Neutrophil (primary cell): Measurements from ENCODE around the gene MLLT3.

Source experiments
- H3K27ac ChIP-seq: fragments of 200-600 bp; sonication (generic); 2 replicates; pipeline ENCODE4 v1.5.1; 2016; ENCODE audit warnings: mild to moderate bottlenecking, moderate library complexity
- H3K27me3 ChIP-seq: fragments of 200-600 bp; sonication (generic); 2 replicates; pipeline ENCODE4 v1.6.0; 2016; ENCODE audit warnings: mild to moderate bottlenecking
- H3K36me3 ChIP-seq: fragments of 200-600 bp; sonication (generic); 2 replicates; pipeline ENCODE4 v1.5.1; 2017
- H3K4me1 ChIP-seq, 2 experiments: fragments of 200-600 bp in 1 of 2; sonication (generic) in 1 of 2; 1 replicate in 1 of 2; 2 replicates in 1 of 2; pipeline versions ENCODE4 v1.5.1 to v1.6.1; 2013 to 2016; ENCODE audit warnings: low read depth in 1 of 2, low read length in 1 of 2, mild to moderate bottlenecking in 1 of 2, moderate library complexity in 1 of 2; ENCODE audit not compliant: control insufficient read depth in 1 of 2, insufficient read depth in 1 of 2
- H3K4me3 ChIP-seq, 2 experiments: fragments of 200-600 bp in 1 of 2; sonication (generic) in 1 of 2; 1 replicate in 1 of 2; 2 replicates in 1 of 2; pipeline ENCODE4 v1.5.1; 2013 to 2016; ENCODE audit warnings: low read depth in 1 of 2, low read length in 1 of 2, mild to moderate bottlenecking in 1 of 2, moderate library complexity in 1 of 2
- H3K9me3 ChIP-seq: fragments of 200-600 bp; sonication (generic); 2 replicates; pipeline ENCODE4 v1.5.1; 2016
- TF ChIP-seq, protein P1 (sequence below): fragments of 200-600 bp; sonication (generic); IDR thresholded peaks from 2 replicates; pipeline ENCODE4 v1.5.1; 2016; ENCODE audit warnings: antibody characterized with exemption

MLLT3 gene

DNA sequence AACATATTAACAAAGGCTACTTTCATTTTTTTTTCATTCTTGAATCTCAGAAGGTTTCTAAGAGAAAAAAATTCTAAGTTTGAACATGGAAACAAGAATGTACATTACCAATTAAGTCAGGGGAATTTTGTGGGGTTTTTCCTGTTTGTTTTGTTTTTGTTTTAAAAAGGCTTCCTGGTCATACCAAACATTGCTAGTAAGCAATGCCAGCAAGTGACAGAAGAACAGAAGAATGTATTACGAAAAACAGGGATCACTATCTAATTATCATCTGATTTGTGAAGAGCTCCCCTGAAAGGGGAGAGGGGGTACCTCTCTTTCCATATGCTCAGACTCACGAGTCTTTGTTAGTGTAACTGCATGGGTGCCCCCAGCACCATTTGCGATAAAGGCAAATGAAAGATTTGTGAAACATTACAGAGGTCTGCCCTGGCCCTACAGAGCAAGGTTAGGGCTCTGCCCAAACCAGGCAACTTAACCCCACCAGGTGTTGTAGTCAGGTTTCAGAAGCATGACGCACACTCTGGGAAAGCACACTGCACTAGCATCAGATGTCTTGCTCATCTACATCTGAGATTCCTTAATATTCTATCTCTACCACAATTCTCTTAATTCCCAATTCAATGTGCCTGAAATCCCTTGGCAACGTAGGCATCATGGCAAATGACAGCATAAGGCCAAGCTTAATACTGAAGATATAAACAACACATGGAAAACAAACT is 268.2 kb downstream of the MLLT3 start:
- no peak overlapping the region for H3K27ac ChIP-seq
- no peaks in the 10 kb centered on the region for H3K27me3 ChIP-seq
- no peaks in the 10 kb centered on the region for H3K36me3 ChIP-seq
- no peaks in the 10 kb centered on the region for H3K4me1 ChIP-seq
- no peaks in the 10 kb centered on the region for H3K9me3 ChIP-seq
- TF ChIP-seq, protein P1, sequence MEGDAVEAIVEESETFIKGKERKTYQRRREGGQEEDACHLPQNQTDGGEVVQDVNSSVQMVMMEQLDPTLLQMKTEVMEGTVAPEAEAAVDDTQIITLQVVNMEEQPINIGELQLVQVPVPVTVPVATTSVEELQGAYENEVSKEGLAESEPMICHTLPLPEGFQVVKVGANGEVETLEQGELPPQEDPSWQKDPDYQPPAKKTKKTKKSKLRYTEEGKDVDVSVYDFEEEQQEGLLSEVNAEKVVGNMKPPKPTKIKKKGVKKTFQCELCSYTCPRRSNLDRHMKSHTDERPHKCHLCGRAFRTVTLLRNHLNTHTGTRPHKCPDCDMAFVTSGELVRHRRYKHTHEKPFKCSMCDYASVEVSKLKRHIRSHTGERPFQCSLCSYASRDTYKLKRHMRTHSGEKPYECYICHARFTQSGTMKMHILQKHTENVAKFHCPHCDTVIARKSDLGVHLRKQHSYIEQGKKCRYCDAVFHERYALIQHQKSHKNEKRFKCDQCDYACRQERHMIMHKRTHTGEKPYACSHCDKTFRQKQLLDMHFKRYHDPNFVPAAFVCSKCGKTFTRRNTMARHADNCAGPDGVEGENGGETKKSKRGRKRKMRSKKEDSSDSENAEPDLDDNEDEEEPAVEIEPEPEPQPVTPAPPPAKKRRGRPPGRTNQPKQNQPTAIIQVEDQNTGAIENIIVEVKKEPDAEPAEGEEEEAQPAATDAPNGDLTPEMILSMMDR = no peak
- H3K4me3 ChIP-seq = no peak overlapping the region

DNA sequence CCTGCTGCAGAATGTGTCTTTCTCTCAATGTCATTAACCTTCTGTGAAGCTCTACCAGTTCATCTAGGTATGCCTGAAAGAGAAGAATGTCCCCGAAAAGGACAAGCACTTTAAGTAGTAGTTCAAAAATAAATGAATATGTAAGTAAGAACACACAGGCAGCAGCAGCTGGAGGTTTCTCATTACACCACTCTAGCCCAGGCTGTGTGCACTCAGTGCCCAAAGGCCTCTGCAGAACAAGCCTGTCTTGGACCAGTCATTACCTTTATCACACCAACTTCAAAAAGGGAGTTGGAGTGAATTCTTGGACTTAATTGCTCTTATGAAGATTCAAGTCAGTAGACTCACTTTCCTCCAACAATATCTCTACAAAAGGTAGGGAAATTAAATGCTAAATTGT is 268.8 kb downstream of the MLLT3 start:
- Histone ChIP-seq H3K36me3 (no peaks in the 10 kb centered on the region), H3K4me1 (no peaks in the 10 kb centered on the region), H3K27ac (no peak overlapping the region)

DNA sequence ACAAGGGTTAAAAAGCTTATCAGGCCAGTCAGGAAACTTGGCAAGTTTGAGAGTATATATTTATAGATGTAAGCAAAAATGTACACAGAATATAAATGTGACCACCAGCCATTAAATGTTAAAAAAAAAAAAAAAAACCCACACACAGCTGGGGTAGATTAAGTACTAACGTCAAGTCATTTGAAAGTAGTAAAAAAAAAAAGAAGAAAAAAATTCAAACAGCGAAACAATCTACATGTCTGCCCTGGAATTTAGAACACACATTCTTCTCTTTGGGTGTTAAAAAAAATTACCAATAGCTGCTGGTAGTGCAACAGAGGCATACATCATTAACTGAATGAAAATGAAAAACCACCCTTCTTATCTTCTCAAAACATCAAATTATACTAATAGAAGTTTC is 269.7 kb downstream of the MLLT3 start:
- H3K36me3 ChIP-seq = no peaks in the 10 kb centered on the region
- H3K4me1 ChIP-seq = no peaks in the 10 kb centered on the region

More for the DNA sequence above, 268.8 kb downstream of the MLLT3 start:
- TF ChIP-seq, protein P1 = no peak
- H3K27me3 ChIP-seq = no peaks in the 10 kb centered on the region
- H3K9me3 ChIP-seq = no peaks in the 10 kb centered on the region
- H3K4me3 ChIP-seq = no peak overlapping the region

DNA sequence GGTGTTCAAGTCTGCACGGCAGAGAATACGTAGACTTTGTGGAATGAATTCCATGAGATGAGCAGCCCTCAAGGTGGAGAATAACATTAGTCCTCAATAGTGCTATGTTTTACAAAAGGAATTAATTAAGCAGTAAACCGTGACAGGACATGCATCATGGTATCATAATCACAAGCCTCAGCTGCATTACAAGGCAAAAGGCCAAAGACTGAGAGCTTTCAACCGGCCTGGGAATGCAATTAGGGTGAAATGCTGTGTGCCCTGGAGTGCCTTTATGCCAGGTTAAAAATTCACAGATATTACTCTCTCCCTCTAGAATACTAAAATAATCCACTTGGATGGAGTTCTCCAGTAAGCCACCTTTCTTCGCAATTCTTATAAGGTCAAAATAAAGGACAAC is 270.6 kb downstream of the MLLT3 start:
- no peak overlapping the region for H3K4me3 ChIP-seq
- no peaks in the 10 kb centered on the region for H3K36me3 ChIP-seq
- no peaks in the 10 kb centered on the region for H3K4me1 ChIP-seq
- TF ChIP-seq, protein P1 = no peak
- H3K9me3 ChIP-seq = no peaks in the 10 kb centered on the region
- H3K27ac ChIP-seq = no peak overlapping the region
- no peaks in the 10 kb centered on the region for H3K27me3 ChIP-seq

More for the DNA sequence above, 269.7 kb downstream of the MLLT3 start:
- Histone ChIP-seq H3K27ac (no peak overlapping the region), H3K27me3 (no peaks in the 10 kb centered on the region), H3K9me3 (no peaks in the 10 kb centered on the region), H3K4me3 (no peak overlapping the region)
- TF ChIP-seq, protein P1 = no peak

DNA sequence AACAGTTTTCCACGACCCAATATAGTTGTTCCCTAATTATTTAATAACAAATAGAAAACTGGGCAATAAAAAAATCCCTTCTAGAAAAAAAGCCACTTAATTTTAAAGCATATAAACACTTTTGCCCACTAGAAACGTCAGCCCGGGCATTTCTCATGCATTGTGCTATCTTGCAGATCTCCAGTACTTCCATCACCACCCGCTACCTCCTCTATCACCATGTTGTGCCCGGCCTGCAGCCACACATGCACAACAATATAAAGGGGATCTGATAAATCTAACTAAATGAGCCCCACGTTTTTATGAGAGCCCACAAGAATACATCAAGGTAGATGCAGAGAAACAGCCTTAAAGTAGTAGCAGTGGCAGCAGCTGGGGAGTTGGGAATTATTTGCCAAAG is 272.7 kb downstream of the MLLT3 start:
- no peaks in the 10 kb centered on the region for H3K4me1 ChIP-seq
- H3K36me3 ChIP-seq = no peaks in the 10 kb centered on the region
- H3K27me3 ChIP-seq = no peaks in the 10 kb centered on the region
- TF ChIP-seq, protein P1 = no peak
- no peak overlapping the region for H3K27ac ChIP-seq
- H3K4me3 ChIP-seq = no peak overlapping the region
- H3K9me3 ChIP-seq = no peaks in the 10 kb centered on the region
